SK-N-SH treated with all-trans-retinoic acid at 6 μM for 48 hours (cell line): ENCODE measurements around the gene HHIPL1.

Experiments used
- ATAC-seq: fragments of 200-7000 bp; cut with Tn5 transposase; 3 replicates; pipeline ENCODE4 v1.9.1; 2020; ENCODE audit warnings: mild to moderate bottlenecking, moderate library complexity
- ARNTL ChIP-seq: fragments of 450-650 bp; formaldehyde crosslinking; IDR thresholded peaks from 2 replicates; pipeline ENCODE4 v1.5.0; 2020; ENCODE audit warnings: low read depth, mild to moderate bottlenecking, moderate library complexity, borderline replicate concordance
- BACH2 ChIP-seq: fragments of 250-450 bp; sonication (Bioruptor Pico); IDR thresholded peaks from 2 replicates; pipeline ENCODE4 v1.9.0; 2021; ENCODE audit warnings: mild to moderate bottlenecking, borderline replicate concordance
- ESRRG ChIP-seq: fragments of 250-450 bp; sonication (Bioruptor Pico); IDR thresholded peaks from 2 replicates; pipeline ENCODE4 v1.6.1; 2021; ENCODE audit warnings: mild to moderate bottlenecking
- GLIS3 ChIP-seq: fragments of 250-450 bp; sonication (Bioruptor Pico); IDR thresholded peaks from 2 replicates; pipeline ENCODE4 v1.5.0; 2020; ENCODE audit warnings: mild to moderate bottlenecking, moderate library complexity
- ISL1 ChIP-seq: fragments of 250-450 bp; sonication (Bioruptor Pico); IDR thresholded peaks from 2 replicates; pipeline ENCODE4 v2.1.2; 2022; ENCODE audit warnings: mild to moderate bottlenecking, moderate library complexity
- OSR1 ChIP-seq: fragments of 250-450 bp; sonication (Bioruptor Pico); IDR thresholded peaks from 2 replicates; pipeline ENCODE4 v1.8.0; 2022; ENCODE audit warnings: moderate library complexity, mild to moderate bottlenecking, inconsistent platforms
- PPARA ChIP-seq: fragments of 250-450 bp; sonication (Bioruptor Pico); IDR thresholded peaks from 2 replicates; pipeline ENCODE4 v1.5.0; 2020; ENCODE audit warnings: mild to moderate bottlenecking, borderline replicate concordance
- RARB ChIP-seq: fragments of 250-450 bp; sonication (Bioruptor Pico); IDR thresholded peaks from 2 replicates; pipeline ENCODE4 v1.8.0; 2021; ENCODE audit warnings: mild to moderate bottlenecking, moderate library complexity
- SNAI2 ChIP-seq: fragments of 250-450 bp; sonication (Bioruptor Pico); IDR thresholded peaks from 2 replicates; pipeline ENCODE4 v1.5.0; 2020; ENCODE audit warnings: mild to moderate bottlenecking, moderate library complexity
- TCF4 ChIP-seq: fragments of 250-450 bp; sonication (Bioruptor Pico); IDR thresholded peaks from 2 replicates; pipeline ENCODE4 v1.8.0; 2021; ENCODE audit warnings: mild to moderate bottlenecking, moderate library complexity, borderline replicate concordance
- TOX ChIP-seq: fragments of 250-450 bp; sonication (Bioruptor Pico); IDR thresholded peaks from 2 replicates; pipeline ENCODE4 v1.8.0; 2021; ENCODE audit warnings: mild to moderate bottlenecking, moderate library complexity, borderline replicate concordance
- ZC3H10 ChIP-seq: fragments of 250-450 bp; sonication (Bioruptor Pico); IDR thresholded peaks from 2 replicates; pipeline ENCODE4 v1.5.1; 2021; ENCODE audit warnings: mild to moderate bottlenecking, moderate library complexity
- ZFP3 ChIP-seq: fragments of 250-450 bp; sonication (Bioruptor Pico); IDR thresholded peaks from 2 replicates; pipeline ENCODE4 v1.5.0; 2020; ENCODE audit warnings: mild to moderate bottlenecking, moderate library complexity
- ZFP30 ChIP-seq: fragments of 450-650 bp; formaldehyde crosslinking; IDR thresholded peaks from 2 replicates; pipeline ENCODE4 v1.5.0; 2022; ENCODE audit warnings: mild to moderate bottlenecking, moderate library complexity
- ZNF70 ChIP-seq: fragments of 450-650 bp; formaldehyde crosslinking; IDR thresholded peaks from 2 replicates; pipeline ENCODE4 v1.5.0; 2020; ENCODE audit warnings: mild to moderate bottlenecking, moderate library complexity
- ZNF8 ChIP-seq: fragments of 450-650 bp; formaldehyde crosslinking; IDR thresholded peaks from 2 replicates; pipeline ENCODE4 v1.5.0; 2020; ENCODE audit warnings: mild to moderate bottlenecking, moderate library complexity
- TF ChIP-seq, protein P1 (sequence below): fragments of 250-450 bp; sonication (Bioruptor Pico); IDR thresholded peaks from 2 replicates; pipeline ENCODE4 v1.5.1; 2021; ENCODE audit warnings: mild to moderate bottlenecking, moderate library complexity
- TF ChIP-seq, protein P2 (sequence below): fragments of 250-450 bp; sonication (Bioruptor Pico); IDR thresholded peaks from 2 replicates; pipeline ENCODE4 v1.8.0; 2020; ENCODE audit warnings: mild to moderate bottlenecking, moderate library complexity, borderline replicate concordance
- TF ChIP-seq, protein P3 (sequence below): fragments of 250-450 bp; sonication (Bioruptor Pico); IDR thresholded peaks from 2 replicates; pipeline ENCODE4 v1.8.0; 2021; ENCODE audit warnings: low read depth, mild to moderate bottlenecking, moderate library complexity, borderline replicate concordance
- TF ChIP-seq, protein P4 (sequence below): fragments of 250-450 bp; sonication (Bioruptor Pico); IDR thresholded peaks from 2 replicates; pipeline ENCODE4 v1.5.1; 2020; ENCODE audit warnings: low read depth, mild to moderate bottlenecking, moderate library complexity

HHIPL1 gene

DNA sequence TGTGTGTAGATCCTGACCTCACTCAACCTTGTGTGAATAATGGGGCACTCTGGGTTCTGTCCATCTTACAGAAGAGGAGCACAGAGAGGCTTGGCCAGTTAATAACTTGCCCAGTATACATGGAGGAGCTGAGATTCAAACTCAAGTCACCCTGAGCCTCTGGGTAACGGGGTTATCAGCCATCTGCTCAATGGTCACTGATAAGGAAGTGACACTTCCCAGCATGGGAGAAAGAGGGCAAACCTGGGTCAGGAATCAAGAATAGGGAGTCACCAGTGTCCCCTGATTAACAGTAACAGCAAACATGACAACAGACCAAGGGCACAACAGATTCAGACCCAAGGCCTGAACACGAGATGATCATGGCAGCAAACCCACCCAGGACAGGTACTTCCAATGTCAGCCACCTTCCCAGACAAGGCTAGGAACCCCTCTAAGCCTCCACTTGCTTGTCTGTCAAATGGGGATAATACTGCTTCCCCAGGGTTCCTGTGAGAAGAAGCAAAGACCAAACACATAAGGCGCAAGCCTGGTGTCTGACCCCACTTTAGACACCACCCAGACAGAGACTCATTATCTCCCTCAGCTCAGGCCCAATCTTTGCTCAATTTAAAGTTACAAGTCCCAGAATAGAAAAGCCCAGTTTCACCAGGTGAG is 44.6 kb upstream of the HHIPL1 start:
- TF ChIP-seq TCF4 (CRISPR knock-in tag) (no peak), PPARA (CRISPR knock-in tag) (no peak), ZC3H10 (no peak), ISL1 (CRISPR knock-in tag) (no peak), ZNF8 (no peak), SNAI2 (CRISPR knock-in tag) (no peak), GLIS3 (no peak), ESRRG (CRISPR knock-in tag) (no peak)
- TF ChIP-seq, protein P1, sequence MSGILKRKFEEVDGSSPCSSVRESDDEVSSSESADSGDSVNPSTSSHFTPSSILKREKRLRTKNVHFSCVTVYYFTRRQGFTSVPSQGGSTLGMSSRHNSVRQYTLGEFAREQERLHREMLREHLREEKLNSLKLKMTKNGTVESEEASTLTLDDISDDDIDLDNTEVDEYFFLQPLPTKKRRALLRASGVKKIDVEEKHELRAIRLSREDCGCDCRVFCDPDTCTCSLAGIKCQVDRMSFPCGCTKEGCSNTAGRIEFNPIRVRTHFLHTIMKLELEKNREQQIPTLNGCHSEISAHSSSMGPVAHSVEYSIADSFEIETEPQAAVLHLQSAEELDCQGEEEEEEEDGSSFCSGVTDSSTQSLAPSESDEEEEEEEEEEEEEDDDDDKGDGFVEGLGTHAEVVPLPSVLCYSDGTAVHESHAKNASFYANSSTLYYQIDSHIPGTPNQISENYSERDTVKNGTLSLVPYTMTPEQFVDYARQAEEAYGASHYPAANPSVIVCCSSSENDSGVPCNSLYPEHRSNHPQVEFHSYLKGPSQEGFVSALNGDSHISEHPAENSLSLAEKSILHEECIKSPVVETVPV (CRISPR knock-in tag) = no peak
- TF ChIP-seq, protein P2, sequence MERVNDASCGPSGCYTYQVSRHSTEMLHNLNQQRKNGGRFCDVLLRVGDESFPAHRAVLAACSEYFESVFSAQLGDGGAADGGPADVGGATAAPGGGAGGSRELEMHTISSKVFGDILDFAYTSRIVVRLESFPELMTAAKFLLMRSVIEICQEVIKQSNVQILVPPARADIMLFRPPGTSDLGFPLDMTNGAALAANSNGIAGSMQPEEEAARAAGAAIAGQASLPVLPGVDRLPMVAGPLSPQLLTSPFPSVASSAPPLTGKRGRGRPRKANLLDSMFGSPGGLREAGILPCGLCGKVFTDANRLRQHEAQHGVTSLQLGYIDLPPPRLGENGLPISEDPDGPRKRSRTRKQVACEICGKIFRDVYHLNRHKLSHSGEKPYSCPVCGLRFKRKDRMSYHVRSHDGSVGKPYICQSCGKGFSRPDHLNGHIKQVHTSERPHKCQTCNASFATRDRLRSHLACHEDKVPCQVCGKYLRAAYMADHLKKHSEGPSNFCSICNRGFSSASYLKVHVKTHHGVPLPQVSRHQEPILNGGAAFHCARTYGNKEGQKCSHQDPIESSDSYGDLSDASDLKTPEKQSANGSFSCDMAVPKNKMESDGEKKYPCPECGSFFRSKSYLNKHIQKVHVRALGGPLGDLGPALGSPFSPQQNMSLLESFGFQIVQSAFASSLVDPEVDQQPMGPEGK (CRISPR knock-in tag) = no peak
- ATAC-seq = no peak

DNA sequence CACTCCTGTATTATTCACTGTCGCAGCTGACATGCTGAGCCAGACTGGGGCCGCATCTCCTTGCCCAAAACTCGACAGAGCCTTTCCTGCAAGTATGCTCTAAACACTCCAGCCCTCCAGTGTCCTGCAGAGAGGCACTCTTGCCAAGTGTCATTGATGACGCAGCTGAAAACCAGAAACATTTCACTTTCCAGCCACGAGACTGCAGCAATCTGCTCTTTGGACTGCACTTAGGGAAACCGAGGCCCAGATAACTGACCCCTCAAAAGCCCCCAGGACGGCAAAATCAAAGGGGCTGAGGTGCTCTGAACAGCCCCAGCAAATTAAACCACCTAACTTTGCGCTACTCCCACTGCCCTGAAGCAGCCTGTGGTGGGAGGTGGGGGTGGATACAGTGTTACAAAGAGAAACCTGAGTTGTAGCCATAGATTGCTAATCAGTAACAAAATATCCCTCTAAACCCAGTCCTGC is 43.5 kb upstream of the HHIPL1 start:
- ATAC-seq = no peak
- TF ChIP-seq ARNTL (CRISPR knock-in tag) (no peak), OSR1 (CRISPR knock-in tag) (no peak), PPARA (CRISPR knock-in tag) (no peak), TCF4 (CRISPR knock-in tag) (no peak), ZFP3 (no peak), ESRRG (CRISPR knock-in tag) (no peak), ZFP30 (no peak), RARB (CRISPR knock-in tag) (no peak), ISL1 (CRISPR knock-in tag) (no peak), GLIS3 (no peak), TOX (CRISPR knock-in tag) (no peak), SNAI2 (CRISPR knock-in tag) (no peak), ZNF8 (no peak), ZNF70 (no peak), BACH2 (CRISPR knock-in tag) (no peak)
- TF ChIP-seq, protein P3, sequence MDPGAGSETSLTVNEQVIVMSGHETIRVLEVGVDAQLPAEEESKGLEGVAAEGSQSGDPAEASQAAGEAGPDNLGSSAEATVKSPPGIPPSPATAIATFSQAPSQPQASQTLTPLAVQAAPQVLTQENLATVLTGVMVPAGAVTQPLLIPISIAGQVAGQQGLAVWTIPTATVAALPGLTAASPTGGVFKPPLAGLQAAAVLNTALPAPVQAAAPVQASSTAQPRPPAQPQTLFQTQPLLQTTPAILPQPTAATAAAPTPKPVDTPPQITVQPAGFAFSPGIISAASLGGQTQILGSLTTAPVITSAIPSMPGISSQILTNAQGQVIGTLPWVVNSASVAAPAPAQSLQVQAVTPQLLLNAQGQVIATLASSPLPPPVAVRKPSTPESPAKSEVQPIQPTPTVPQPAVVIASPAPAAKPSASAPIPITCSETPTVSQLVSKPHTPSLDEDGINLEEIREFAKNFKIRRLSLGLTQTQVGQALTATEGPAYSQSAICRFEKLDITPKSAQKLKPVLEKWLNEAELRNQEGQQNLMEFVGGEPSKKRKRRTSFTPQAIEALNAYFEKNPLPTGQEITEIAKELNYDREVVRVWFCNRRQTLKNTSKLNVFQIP (CRISPR knock-in tag) = no peak
- TF ChIP-seq, protein P1 (CRISPR knock-in tag) = no peak
- TF ChIP-seq, protein P4, sequence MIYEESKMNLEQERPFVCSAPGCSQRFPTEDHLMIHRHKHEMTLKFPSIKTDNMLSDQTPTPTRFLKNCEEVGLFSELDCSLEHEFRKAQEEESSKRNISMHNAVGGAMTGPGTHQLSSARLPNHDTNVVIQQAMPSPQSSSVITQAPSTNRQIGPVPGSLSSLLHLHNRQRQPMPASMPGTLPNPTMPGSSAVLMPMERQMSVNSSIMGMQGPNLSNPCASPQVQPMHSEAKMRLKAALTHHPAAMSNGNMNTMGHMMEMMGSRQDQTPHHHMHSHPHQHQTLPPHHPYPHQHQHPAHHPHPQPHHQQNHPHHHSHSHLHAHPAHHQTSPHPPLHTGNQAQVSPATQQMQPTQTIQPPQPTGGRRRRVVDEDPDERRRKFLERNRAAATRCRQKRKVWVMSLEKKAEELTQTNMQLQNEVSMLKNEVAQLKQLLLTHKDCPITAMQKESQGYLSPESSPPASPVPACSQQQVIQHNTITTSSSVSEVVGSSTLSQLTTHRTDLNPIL (CRISPR knock-in tag) = no peak
- TF ChIP-seq, protein P2 (CRISPR knock-in tag) = no peak
